ENCODE measurements around the gene CC2D1B. TPM values are rescaled to one million over a fixed set of nuclear protein-coding genes. Genes with fewer than 3 reads are reported as not detected.
A peak's percentile ranks its signal among the peaks of the same experiment; 100 is the strongest.
"Not testable (repeated sequence)": the region's sequence is repeated elsewhere in the genome, so short reads cannot be mapped to it uniquely, and the experiment has no call there.

The CC2D1B gene
- total and polyA plus RNA-seq, 4 donors, result 7.6 to 36.0 (median 25.1) TPM

- intact Hi-C loops (cut with DNase I), result loop anchor here in 1 of 2 donors (10.0 kb wide), 1 partner anchor 258 kb away; the partner anchor contains the start of gene ZFYVE9
- ATAC-seq (ENCODE audit: low FRiP score), result no peak
- no peaks in the 10 kb centered on the region for H3K27me3 ChIP-seq (ENCODE audit: control insufficient read depth in 1 of 2, insufficient read depth in 2 of 2, low read length in 1 of 2)
- H3K4me1 ChIP-seq (ENCODE audit: control insufficient read depth in 1 of 2, insufficient read depth in 2 of 2, low read length in 2 of 2), result peaks cover 0 to 2% of the 10 kb centered on the region in 2 donors
- no peak overlapping the region for H3K4me3 ChIP-seq (ENCODE audit: low read length in 2 of 2)
- no peaks in the 10 kb centered on the region for H3K36me3 ChIP-seq (ENCODE audit: control insufficient read depth in 1 of 2, insufficient read depth in 2 of 2, low read length in 1 of 2)
- WGBS, 2 donors, result 55 to 58% methylated on average over 3 of the region's 3 CpGs
- H3K27ac ChIP-seq (ENCODE audit: low read depth in 1 of 2, low read length in 2 of 2), result no peak overlapping the region
- no peak for DNase-seq
- no peaks in the 10 kb centered on the region for H3K9me3 ChIP-seq (ENCODE audit: control insufficient read depth, low read length)
Observed at GRCh38 chr1:52402860-52403240, 36.8 kb upstream of the CC2D1B start.

DNA sequence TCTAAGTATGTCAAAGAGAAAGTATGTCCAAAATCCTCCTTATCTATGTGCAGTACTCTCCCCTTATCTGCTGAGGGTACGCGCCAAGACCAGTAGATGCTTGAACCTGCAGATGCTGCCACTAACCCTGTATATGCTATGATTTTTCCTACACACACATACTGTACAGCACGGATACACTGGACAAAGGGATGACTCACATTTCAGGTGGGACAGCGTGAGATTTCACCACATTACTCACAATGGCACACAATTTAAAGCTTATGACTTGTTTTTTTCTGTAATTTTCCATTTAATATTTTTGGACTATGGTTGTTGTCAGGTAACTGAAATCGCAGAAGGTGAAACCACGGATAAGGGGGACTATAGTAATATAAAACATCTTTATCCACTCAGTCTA is 34.1 kb upstream of the CC2D1B start:
- 95 to 96% methylated on average over 6 of the region's 6 CpGs for WGBS, 2 donors
- H3K36me3 ChIP-seq (ENCODE audit: control insufficient read depth in 1 of 2, insufficient read depth in 2 of 2, low read length in 1 of 2), result no peaks in the 10 kb centered on the region
- DNase-seq, result no peak

GRCh38 chr1:52399629-52400028 is 33.6 kb upstream of the CC2D1B start:
- Histone ChIP-seq H3K4me1 (ENCODE audit: control insufficient read depth in 1 of 2, insufficient read depth in 2 of 2, low read length in 2 of 2) (peaks cover 0 to 2% of the 10 kb centered on the region in 2 donors), H3K27ac (ENCODE audit: low read depth in 1 of 2, low read length in 2 of 2) (no peak overlapping the region), H3K27me3 (ENCODE audit: control insufficient read depth in 1 of 2, insufficient read depth in 2 of 2, low read length in 1 of 2) (no peaks in the 10 kb centered on the region), H3K9me3 (ENCODE audit: control insufficient read depth, low read length) (no peaks in the 10 kb centered on the region), H3K4me3 (ENCODE audit: low read length in 2 of 2) (no peak overlapping the region), H3K36me3 (ENCODE audit: control insufficient read depth in 1 of 2, insufficient read depth in 2 of 2, low read length in 1 of 2) (no peaks in the 10 kb centered on the region)
- WGBS, 2 donors, result 89 to 96% methylated on average over 3 of the region's 3 CpGs
- intact Hi-C loops (cut with DNase I), result loop anchor here in 1 of 2 donors (10.0 kb wide), 1 partner anchor 255 kb away; the partner anchor contains the start of gene ZFYVE9
- no peak for DNase-seq
- no peak for ATAC-seq (ENCODE audit: low FRiP score)

More for the DNA sequence above, 34.1 kb upstream of the CC2D1B start:
- H3K4me1 ChIP-seq (ENCODE audit: control insufficient read depth in 1 of 2, insufficient read depth in 2 of 2, low read length in 2 of 2), result peaks cover 0 to 2% of the 10 kb centered on the region in 2 donors
- no peak overlapping the region for H3K4me3 ChIP-seq (ENCODE audit: low read length in 2 of 2)
- H3K27ac ChIP-seq (ENCODE audit: low read depth in 1 of 2, low read length in 2 of 2), result no peak overlapping the region
- H3K27me3 ChIP-seq (ENCODE audit: control insufficient read depth in 1 of 2, insufficient read depth in 2 of 2, low read length in 1 of 2), result no peaks in the 10 kb centered on the region
- intact Hi-C loops (cut with DNase I), result loop anchor here in 1 of 2 donors (10.0 kb wide), 1 partner anchor 255 kb away; the partner anchor contains the start of gene ZFYVE9
- ATAC-seq (ENCODE audit: low FRiP score), result no peak
- no peaks in the 10 kb centered on the region for H3K9me3 ChIP-seq (ENCODE audit: control insufficient read depth, low read length)

DNA sequence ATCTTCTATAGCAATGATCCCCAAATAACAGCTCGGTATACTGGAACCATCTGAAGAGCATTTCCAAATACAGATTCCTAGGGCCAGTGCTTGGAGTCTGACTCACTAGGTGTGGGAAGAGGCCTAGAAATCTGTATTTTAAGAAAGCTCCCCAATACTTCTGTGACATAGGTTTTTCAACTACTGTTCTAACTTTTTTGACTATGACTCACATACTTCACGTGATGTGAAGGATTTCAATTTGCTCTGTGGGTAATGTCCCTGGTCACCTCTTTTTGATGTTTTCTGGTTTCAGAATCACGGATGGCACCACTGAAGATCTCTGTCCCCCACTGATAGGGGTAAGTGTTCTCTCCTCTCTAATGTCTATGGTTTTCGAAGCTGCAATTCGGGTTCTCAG is 27.2 kb upstream of the CC2D1B start:
- no peaks in the 10 kb centered on the region for H3K4me1 ChIP-seq (ENCODE audit: control insufficient read depth in 1 of 2, insufficient read depth in 2 of 2, low read length in 2 of 2)
- intact Hi-C loops (cut with DNase I), result no loop called here
- ATAC-seq (ENCODE audit: low FRiP score), result no peak
- no peak overlapping the region for H3K4me3 ChIP-seq (ENCODE audit: low read length in 2 of 2)
- H3K27me3 ChIP-seq (ENCODE audit: control insufficient read depth in 1 of 2, insufficient read depth in 2 of 2, low read length in 1 of 2), result no peaks in the 10 kb centered on the region
- H3K27ac ChIP-seq (ENCODE audit: low read depth in 1 of 2, low read length in 2 of 2), result no peak overlapping the region
- no peaks in the 10 kb centered on the region for H3K9me3 ChIP-seq (ENCODE audit: control insufficient read depth, low read length)
- 94 to 96% methylated on average over 5 of the region's 5 CpGs for WGBS, 2 donors
- H3K36me3 ChIP-seq (ENCODE audit: control insufficient read depth in 1 of 2, insufficient read depth in 2 of 2, low read length in 1 of 2), result no peaks in the 10 kb centered on the region
- DNase-seq, result no peak

GRCh38 chr1:52386458-52386857 is 20.5 kb upstream of the CC2D1B start:
- Histone ChIP-seq H3K4me1 (ENCODE audit: control insufficient read depth in 1 of 2, insufficient read depth in 2 of 2, low read length in 2 of 2) (no peaks in the 10 kb centered on the region), H3K27me3 (ENCODE audit: control insufficient read depth in 1 of 2, insufficient read depth in 2 of 2, low read length in 1 of 2) (no peaks in the 10 kb centered on the region), H3K27ac (ENCODE audit: low read depth in 1 of 2, low read length in 2 of 2) (no peak overlapping the region), H3K4me3 (ENCODE audit: low read length in 2 of 2) (no peak overlapping the region), H3K36me3 (ENCODE audit: control insufficient read depth in 1 of 2, insufficient read depth in 2 of 2, low read length in 1 of 2) (no peaks in the 10 kb centered on the region), H3K9me3 (ENCODE audit: control insufficient read depth, low read length) (no peaks in the 10 kb centered on the region)
- DNase-seq (no peak), ATAC-seq (ENCODE audit: low FRiP score) (no peak)
- intact Hi-C loops (cut with DNase I), result no loop called here
- WGBS, 2 donors, result 86 to 91% methylated on average over 5 of the region's 5 CpGs

GRCh38 chr1:52385376-52385775 is 19.4 kb upstream of the CC2D1B start:
- DNase-seq (no peak), ATAC-seq (ENCODE audit: low FRiP score) (no peak)
- H3K36me3 ChIP-seq (ENCODE audit: control insufficient read depth in 1 of 2, insufficient read depth in 2 of 2, low read length in 1 of 2), result no peaks in the 10 kb centered on the region
- WGBS, 2 donors, result 96 to 99% methylated on average over 3 of the region's 3 CpGs
- intact Hi-C loops (cut with DNase I), result no loop called here
- no peak overlapping the region for H3K4me3 ChIP-seq (ENCODE audit: low read length in 2 of 2)
- H3K27ac ChIP-seq (ENCODE audit: low read depth in 1 of 2, low read length in 2 of 2), result no peak overlapping the region
- no peaks in the 10 kb centered on the region for H3K4me1 ChIP-seq (ENCODE audit: control insufficient read depth in 1 of 2, insufficient read depth in 2 of 2, low read length in 2 of 2)
- H3K9me3 ChIP-seq (ENCODE audit: control insufficient read depth, low read length), result no peaks in the 10 kb centered on the region
- H3K27me3 ChIP-seq (ENCODE audit: control insufficient read depth in 1 of 2, insufficient read depth in 2 of 2, low read length in 1 of 2), result no peaks in the 10 kb centered on the region

DNA sequence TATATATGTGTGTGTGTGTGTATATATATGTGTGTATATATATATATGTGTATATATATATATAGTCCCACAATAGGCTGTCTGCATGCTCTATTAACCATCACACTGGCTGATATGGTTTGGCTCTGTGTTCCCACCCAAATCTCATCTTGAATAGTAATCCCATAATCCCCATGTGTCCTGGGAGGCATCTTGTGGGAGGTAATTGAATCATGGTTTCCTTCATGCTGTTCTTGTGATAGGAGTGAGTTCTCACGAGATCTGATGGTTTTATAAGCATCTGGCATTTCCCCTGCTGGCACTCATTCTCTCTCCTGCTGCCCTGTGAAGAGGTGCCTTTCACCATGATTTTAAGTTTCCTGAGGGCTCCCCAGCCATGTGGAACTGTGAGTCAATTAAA is 3.8 kb upstream of the CC2D1B start:
- H3K9me3 ChIP-seq (ENCODE audit: control insufficient read depth, low read length); H3K4me3 ChIP-seq (ENCODE audit: low read length in 2 of 2); intact Hi-C loops (cut with DNase I); H3K36me3 ChIP-seq (ENCODE audit: control insufficient read depth in 1 of 2, insufficient read depth in 2 of 2, low read length in 1 of 2); H3K27me3 ChIP-seq (ENCODE audit: control insufficient read depth in 1 of 2, insufficient read depth in 2 of 2, low read length in 1 of 2); DNase-seq; H3K27ac ChIP-seq (ENCODE audit: low read depth in 1 of 2, low read length in 2 of 2); ATAC-seq (ENCODE audit: low FRiP score); H3K4me1 ChIP-seq (ENCODE audit: control insufficient read depth in 1 of 2, insufficient read depth in 2 of 2, low read length in 2 of 2): not testable (repeated sequence)
- 19 to 25% methylated on average over 1 of the region's 1 CpG for WGBS, 2 donors

DNA sequence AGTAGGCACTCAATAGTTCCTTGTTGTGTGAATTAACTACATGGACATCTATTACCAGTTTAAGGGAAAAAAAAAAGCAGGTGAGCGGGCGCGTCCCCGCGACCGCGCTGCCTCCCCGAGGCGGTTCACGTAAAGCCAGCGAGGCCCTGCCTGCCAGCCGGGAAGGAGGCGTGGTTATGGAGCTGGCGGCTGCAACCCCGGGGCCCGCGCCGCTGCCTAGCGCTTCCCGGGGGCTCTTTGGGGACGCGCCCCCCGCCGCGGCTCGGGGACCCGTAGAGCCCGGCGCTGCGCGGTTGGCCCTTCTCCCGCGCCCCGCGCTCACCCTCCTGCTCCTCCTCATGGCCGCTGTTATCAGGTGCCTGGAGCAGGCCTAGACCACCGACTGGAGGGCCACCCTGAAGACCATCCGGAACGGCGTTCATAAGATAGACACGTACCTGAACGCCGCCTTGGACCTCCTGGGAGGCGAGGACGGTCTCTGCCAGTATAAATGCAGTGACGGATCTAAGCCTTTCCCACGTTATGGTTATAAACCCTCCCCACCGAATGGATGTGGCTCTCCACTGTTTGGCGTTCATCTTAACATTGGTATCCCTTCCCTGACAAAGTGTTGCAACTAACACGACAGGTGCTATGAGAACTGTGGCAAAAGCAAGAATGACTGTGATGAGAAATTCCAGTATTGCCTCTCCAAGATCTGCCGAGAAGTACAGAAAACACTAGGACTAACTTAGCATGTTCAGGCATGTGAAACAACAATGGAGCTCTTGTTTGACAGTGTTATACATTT is 2.6 kb upstream of the CC2D1B start:
- WGBS, 2 donors, result 3 to 4% methylated on average over 47 to 51 of the region's 51 CpGs
- intact Hi-C loops (cut with DNase I), result no loop called here
- H3K9me3 ChIP-seq (ENCODE audit: control insufficient read depth, low read length), result no peaks in the 10 kb centered on the region
- ATAC-seq (ENCODE audit: low FRiP score) (no peak), DNase-seq (peak; percentile 68 to 81)
- no peaks in the 10 kb centered on the region for H3K27me3 ChIP-seq (ENCODE audit: control insufficient read depth in 1 of 2, insufficient read depth in 2 of 2, low read length in 1 of 2)
- H3K4me1 ChIP-seq (ENCODE audit: control insufficient read depth in 1 of 2, insufficient read depth in 2 of 2, low read length in 2 of 2), result peaks cover 0 to 4% of the 10 kb centered on the region in 2 donors
- H3K4me3 ChIP-seq (ENCODE audit: low read length in 2 of 2), result peak overlapping the region; percentile 21 to 25
- H3K36me3 ChIP-seq (ENCODE audit: control insufficient read depth in 1 of 2, insufficient read depth in 2 of 2, low read length in 1 of 2), result no peaks in the 10 kb centered on the region
- H3K27ac ChIP-seq (ENCODE audit: low read depth in 1 of 2, low read length in 2 of 2), result no peak overlapping the region

GRCh38 chr1:52367272-52367671 is 1.3 kb upstream of the CC2D1B start:
- ATAC-seq (ENCODE audit: low FRiP score) (no peak), DNase-seq (no peak)
- Histone ChIP-seq H3K4me3 (ENCODE audit: low read length in 2 of 2) (no peak overlapping the region), H3K27me3 (ENCODE audit: control insufficient read depth in 1 of 2, insufficient read depth in 2 of 2, low read length in 1 of 2) (no peaks in the 10 kb centered on the region), H3K4me1 (ENCODE audit: control insufficient read depth in 1 of 2, insufficient read depth in 2 of 2, low read length in 2 of 2) (peaks cover 0 to 4% of the 10 kb centered on the region in 2 donors), H3K36me3 (ENCODE audit: control insufficient read depth in 1 of 2, insufficient read depth in 2 of 2, low read length in 1 of 2) (no peaks in the 10 kb centered on the region), H3K27ac (ENCODE audit: low read depth in 1 of 2, low read length in 2 of 2) (no peak overlapping the region), H3K9me3 (ENCODE audit: control insufficient read depth, low read length) (no peaks in the 10 kb centered on the region)
- intact Hi-C loops (cut with DNase I), result loop anchor here in 1 of 2 donors (2.0 kb wide), 1 partner anchor 38 kb away; the partner anchor contains the start of genes ORC1 and PRPF38A
- WGBS, 2 donors, result 83 to 89% methylated on average over 5 of the region's 5 CpGs
